Measurements from ENCODE around the gene CYP21A2. TPM values are rescaled to one million over a fixed set of nuclear protein-coding genes. Genes with fewer than 3 reads are reported as not detected.
"Not testable (repeated sequence)": the region's sequence is repeated elsewhere in the genome, so short reads cannot be mapped to it uniquely, and the experiment has no call there.

Gene CYP21A2
- total RNA-seq, 2 donors from 2014 or later, result 0.32 to 0.49 TPM

DNA sequence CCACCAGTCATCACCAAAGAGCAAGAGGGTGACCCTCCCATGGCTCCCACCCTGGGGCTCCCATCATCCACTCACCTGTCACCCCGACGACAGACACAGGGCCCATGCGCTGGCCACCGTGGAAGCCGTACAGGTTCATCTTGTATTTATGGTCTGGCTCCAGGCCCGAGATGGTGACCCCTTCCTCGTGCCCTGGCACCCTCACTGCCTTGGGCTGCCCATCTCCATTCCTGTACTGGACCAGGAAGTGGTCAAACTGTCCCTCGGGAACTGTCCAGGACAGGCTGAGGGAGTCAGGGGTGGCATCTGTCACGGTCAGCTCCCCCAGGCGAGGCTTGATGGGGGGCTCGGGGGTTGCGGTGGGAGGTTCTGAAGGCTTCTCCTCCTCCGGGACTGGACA is 30.1 kb downstream of the CYP21A2 start:
- ATAC-seq; DNase-seq (ENCODE audit: low spot score in 2 of 2); H3K9me3 Mint-ChIP-seq; H3K27ac Mint-ChIP-seq; H3K36me3 Mint-ChIP-seq: not testable (repeated sequence)

DNA sequence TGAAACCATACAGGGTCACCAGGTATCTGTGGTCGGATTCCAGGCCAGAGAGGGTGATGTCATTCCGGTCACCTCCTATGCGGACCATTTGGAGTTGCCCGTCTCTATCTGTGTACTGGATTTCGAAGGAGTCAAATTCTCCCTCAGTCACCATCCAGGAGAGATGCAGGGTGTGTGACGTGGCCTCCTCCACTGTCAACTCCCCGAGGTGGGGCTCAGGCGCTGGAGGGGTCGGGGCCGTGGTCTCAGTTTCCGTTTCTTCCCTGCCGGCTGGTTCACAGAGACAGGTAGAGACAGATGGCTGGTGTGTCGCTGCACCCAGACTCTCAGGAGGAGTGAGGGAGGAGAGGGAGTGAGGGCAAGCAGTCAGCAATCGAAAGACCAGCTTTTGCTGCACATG is 30.7 kb downstream of the CYP21A2 start:
- ATAC-seq (no peak), DNase-seq (ENCODE audit: low spot score in 2 of 2) (no peak)
- Mint-ChIP-seq H3K9me3 (no peaks in the 10 kb centered on the region), H3K36me3 (no peaks in the 10 kb centered on the region), H3K27ac (no peak overlapping the region)

DNA sequence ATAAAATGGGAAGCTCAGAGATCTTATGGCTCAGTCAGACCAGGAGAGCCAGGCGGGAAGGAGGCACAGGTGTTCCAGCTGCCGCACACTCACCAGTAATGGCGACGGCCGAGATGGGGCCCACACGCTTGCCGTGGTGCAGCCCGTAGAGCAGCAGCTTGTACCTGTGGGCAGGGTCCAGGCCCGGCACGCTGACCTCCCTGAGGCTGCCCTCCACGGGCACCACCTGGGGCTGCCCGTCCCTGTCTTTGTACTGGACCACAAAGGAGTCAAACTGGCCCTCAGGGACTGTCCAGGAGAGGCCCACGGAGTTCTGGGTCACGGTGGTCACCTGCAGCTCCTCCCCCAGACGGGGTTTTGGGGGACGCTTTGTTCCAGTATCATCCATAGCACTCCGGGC is 31.2 kb downstream of the CYP21A2 start:
- no peaks in the 10 kb centered on the region for H3K36me3 Mint-ChIP-seq
- DNase-seq (ENCODE audit: low spot score in 2 of 2), result no peak
- no peak for ATAC-seq
- H3K9me3 Mint-ChIP-seq, result no peaks in the 10 kb centered on the region
- no peak overlapping the region for H3K27ac Mint-ChIP-seq

DNA sequence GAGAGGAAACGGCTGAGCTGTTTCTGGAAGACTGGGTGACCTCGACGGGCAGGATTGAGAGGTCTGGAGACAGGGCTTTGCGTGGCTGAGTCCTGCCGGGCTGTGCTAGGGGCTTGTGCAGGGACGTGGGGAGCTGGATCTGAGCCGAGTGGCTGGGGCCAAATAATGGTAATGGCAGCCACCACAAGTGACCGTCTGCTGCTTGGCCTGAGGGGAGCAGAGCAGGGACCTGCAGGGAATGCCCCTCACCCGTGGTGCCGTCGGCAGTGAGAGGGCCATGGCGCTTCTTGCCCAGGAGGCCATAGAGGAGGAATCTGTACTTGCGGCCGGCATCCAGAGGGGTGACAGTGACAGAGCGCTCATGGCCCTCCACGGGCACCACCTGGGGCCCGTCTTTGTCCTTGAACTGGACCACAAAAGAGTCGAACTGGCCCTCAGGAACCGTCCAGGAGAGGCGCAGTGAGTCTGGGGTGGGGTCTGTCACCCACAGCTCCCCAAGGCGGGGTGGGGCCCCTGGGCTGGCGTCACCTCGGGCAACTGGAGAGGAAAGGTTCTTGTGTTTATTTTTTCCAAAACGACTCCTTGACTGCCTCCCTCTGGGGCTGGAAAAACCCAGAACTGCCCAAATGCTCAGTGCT is 31.8 kb downstream of the CYP21A2 start:
- no peak for DNase-seq (ENCODE audit: low spot score in 2 of 2)
- Mint-ChIP-seq H3K36me3 (no peaks in the 10 kb centered on the region), H3K9me3 (no peaks in the 10 kb centered on the region), H3K27ac (no peak overlapping the region)
- ATAC-seq, result no peak

DNA sequence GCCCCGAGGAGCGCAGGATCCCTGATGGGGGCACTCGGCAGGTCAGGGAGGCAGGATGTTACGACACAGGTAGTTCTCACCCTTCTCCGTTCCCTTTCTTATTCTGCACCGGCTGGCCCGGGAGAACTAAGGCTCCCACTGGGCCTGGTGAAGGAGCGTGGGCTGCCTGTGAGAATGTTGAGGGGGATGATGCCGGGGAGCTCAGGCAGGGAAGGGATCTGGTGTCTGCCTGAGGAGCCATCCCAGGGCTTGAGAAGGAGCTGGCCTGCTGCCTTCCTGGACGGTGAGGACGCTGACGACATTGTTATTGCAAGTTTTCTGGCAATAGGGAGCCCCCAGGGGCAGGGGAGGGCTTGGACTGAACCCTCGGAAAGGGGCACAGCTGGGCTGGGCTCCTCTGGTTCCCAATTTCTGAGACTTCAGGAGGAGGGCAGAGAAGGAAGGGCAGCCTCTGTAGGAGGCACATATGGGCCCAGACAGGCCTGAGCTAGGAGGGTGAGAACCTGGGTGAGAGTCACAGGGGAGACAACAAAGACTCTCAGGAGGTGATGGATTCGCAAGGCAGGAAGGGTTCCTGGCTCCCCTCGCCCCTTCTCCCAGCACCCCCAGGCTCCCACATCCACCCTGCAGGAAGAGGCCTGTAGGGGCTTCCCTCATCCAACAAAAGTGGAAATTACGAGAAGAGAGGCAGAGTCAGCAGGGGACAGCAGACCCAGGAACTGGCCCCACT is 32.8 kb downstream of the CYP21A2 start:
- Mint-ChIP-seq H3K9me3 (no peaks in the 10 kb centered on the region), H3K27ac (no peak overlapping the region), H3K36me3 (no peaks in the 10 kb centered on the region)
- no peak for ATAC-seq
- no peak for DNase-seq (ENCODE audit: low spot score in 2 of 2)

DNA sequence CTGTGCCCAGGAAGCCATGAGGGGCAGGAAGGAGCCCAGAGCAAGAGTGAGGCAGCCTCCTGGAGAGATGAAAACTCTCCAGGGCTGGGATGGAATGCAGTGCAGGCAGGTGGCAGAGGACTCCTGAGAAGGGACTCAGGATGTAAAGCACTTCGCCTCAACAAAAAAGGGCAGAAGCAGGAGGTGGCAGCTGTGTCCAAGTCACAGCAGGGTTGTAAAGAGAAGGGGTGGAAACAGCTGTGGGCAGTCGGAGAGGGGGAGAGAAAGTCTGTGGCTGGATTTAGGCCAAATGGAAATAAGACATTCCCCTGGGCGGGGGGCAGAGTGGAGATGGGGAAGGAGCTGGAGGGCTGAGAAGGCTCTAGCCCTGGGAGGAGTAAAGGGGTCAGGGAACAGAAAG is 34.9 kb downstream of the CYP21A2 start:
- Mint-ChIP-seq H3K27ac (peak overlapping the region; percentile 5 to 66), H3K36me3 (no peaks in the 10 kb centered on the region), H3K9me3 (no peaks in the 10 kb centered on the region)
- no peak for ATAC-seq
- DNase-seq (ENCODE audit: low spot score in 2 of 2), result no peak

DNA sequence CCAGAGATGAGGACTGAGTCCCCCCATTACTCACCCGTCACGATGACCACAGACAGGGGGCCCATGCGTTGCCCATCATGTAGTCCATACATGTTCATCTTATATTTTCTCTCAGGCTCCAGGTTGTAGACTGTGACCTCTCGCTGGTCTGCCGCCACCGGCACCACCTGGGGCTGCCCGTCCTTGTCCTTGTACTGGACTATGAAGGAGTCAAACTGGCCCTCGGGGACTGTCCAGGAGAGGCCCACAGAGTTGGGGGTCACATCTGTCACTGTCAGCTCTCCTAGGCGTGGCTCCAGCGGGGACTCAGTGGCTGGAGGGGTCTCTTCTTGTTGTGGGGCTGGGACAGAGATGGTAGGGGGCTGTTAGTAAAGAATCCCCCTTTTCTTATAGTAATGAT is 35.4 kb downstream of the CYP21A2 start:
- DNase-seq (ENCODE audit: low spot score in 2 of 2) (no peak), ATAC-seq (no peak)
- Mint-ChIP-seq H3K9me3 (no peaks in the 10 kb centered on the region), H3K36me3 (no peaks in the 10 kb centered on the region), H3K27ac (no peak overlapping the region)

DNA sequence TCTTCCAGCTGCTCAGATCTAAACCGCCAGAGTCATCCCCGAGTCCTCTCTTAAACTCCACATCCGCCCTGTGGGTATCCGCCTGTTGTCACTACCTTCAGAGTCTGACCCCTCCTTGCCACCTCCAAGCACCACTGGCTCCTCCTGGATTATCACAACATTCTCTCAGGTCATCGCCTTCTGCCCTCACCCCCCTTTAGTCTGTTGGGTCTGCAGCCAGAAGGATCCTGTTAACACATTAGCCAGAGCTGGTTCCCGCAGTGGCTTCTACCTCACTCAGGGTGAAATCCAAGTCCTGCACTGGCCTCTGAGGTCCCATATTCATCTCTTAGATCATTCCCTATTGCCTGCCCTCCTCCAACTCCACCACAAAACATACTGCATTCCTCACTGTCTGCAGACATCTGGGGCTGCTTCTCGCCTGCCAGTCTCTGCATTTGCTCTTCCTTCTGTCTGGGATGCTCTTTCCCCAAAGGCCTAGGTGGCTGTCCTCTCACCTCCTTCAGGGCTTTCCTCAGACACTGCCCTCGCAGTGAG is 36.8 kb downstream of the CYP21A2 start:
- no peaks in the 10 kb centered on the region for H3K36me3 Mint-ChIP-seq
- DNase-seq (ENCODE audit: low spot score in 2 of 2) (no peak), ATAC-seq (no peak)
- H3K9me3 Mint-ChIP-seq, result no peaks in the 10 kb centered on the region
- H3K27ac Mint-ChIP-seq, result peak overlapping the region in 1 of 2 donors; percentile 26

DNA sequence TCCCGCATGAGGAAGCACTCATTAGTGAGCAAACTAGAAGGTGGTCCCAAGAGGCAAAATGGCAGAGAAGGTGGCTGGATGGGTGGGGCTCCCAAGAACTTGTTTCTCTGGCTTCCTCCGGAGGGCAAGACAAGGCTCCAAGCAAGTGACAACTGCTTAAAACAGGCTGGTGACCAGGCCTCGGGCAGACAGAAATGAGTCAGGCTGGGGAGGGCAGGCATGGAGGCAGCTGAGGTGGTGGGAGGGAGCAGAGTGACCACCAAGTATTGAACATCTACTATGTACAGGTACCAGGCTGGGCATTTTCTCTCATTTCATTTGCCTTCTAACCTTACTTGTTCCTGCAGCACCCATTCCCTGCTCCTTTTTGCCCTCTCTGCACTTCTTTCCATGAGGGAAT is 37.6 kb downstream of the CYP21A2 start:
- H3K9me3 Mint-ChIP-seq, result no peaks in the 10 kb centered on the region
- H3K27ac Mint-ChIP-seq, result peak overlapping the region in 1 of 2 donors; percentile 50
- H3K36me3 Mint-ChIP-seq, result no peaks in the 10 kb centered on the region
- ATAC-seq (no peak), DNase-seq (ENCODE audit: low spot score in 2 of 2) (no peak)

DNA sequence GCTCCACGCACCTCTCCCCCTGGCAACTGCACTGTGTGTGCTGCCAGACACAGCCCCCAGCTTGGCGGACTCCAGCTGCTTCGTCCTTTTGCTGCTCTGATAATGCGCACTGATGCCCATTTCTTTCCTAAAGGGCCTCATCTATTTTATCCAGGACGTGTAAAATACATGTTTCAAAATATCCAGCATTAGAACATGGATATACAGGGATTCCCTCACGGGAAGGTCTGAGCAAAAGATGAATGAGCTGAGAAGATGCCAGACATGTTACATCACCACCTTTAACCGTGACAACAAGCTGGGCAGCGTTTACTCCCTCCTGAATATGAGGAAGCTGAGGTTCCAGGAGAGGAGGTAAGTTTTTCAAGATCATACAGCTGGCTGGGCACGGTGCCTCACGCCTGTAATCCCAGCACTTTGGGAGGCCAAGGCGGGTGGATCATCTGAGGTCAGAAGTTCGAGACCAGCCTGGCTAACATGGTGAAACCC is 38.1 kb downstream of the CYP21A2 start:
- H3K36me3 Mint-ChIP-seq, result no peaks in the 10 kb centered on the region
- H3K27ac Mint-ChIP-seq, result peak overlapping the region in 1 of 2 donors; percentile 50
- ATAC-seq (no peak), DNase-seq (ENCODE audit: low spot score in 2 of 2) (no peak)
- H3K9me3 Mint-ChIP-seq, result no peaks in the 10 kb centered on the region

DNA sequence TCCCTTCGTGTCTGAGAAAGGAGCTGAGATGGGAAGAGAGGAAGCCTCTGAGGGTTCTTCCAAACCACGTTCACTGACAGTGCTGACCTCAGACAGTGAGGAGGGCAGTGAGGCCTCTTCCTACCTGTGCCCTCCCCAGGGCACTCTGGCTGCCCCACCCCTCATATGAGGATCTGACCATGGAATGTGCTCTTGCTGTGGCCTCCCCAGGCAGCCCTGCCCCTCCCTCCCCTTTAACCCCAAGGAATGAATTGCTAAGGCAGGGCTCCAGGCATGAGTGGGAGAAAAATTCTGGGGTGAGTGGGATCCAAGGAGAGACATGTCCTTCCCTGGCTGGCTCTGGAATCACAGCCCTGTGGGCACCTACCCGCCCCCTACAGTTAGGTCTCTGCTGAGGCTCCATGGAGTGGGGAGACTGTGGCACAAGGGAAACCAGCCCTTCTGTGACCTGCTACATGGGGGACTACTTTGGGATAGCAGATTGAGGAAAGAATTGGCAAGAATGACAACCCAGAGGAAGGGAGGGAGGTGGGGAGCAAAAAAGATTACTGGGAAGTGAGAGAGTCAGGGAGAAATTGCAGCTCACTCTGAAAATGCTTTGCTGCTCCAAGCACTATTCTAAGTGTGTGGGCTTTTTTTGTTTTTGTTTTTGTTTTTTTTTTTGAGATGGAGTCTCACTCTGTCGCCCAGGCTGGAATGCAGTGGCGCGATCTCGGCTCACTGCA is 41.5 kb downstream of the CYP21A2 start:
- Mint-ChIP-seq H3K27ac (no peak overlapping the region), H3K36me3 (no peaks in the 10 kb centered on the region), H3K9me3 (no peaks in the 10 kb centered on the region)
- DNase-seq (ENCODE audit: low spot score in 2 of 2) (no peak), ATAC-seq (no peak)

DNA sequence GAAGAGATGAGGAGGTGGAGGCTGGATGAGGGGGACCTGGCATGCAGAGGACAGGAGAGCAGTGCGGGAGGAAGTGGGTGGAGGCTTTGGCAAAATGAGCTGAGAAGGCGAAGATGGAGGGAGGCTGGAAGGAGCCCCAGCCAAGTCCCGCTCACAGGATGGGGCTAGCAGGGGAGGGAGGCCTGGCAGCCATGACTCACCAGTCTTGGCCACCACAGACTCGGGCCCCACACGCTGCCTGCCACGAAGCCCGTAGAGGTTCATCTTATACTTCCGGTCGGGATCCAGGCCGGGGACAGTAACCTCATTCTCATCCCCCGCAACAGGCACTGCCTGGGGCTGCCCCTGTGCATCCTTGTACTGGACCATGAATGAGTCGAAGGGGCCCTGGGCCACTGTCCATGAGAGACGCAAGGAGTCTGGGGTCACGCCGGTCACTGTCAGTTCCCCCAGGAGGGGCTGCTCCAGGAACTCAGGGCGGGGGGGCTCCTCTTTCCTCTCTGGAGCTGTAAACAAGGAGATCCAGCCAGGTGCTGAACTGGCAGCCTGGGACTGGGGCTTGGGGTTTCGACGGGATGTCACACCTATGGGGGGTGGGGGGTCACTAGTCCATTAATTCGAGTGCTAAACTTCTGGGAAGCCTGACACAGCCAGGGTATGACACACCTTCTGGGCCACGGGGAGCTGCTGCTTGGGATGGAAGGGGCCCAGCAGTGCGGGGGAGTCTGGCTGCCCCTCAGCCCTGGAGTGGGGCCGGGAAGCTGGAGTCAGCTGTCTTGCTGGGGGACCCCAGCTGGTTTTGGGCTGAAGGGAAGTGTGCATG is 43.2 kb downstream of the CYP21A2 start:
- Mint-ChIP-seq H3K9me3 (no peaks in the 10 kb centered on the region), H3K36me3 (no peaks in the 10 kb centered on the region), H3K27ac (peak overlapping the region in 1 of 2 donors; percentile 22)
- DNase-seq (ENCODE audit: low spot score in 2 of 2) (no peak), ATAC-seq (peak in 1 of 2 donors; percentile 28)

DNA sequence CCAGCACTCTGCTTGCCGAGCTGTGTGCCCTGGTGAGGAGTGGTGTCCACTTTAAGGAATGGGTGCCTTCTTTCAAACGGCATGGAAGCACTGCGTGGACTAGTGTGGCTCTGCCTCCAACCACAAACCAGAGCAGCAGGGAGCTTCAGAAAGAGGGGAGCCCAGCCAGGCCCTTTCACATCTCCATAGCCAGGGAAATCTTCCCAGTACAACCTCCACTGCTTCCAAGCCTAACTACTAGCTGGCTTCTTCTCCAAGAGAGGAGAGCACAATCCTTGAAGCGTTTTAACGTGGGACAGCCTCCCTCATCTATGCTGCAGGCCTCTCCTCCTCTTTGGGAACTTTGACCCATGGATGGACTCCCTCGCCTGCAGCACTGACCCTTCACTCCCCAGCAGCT is 44.3 kb downstream of the CYP21A2 start:
- ATAC-seq (no peak), DNase-seq (ENCODE audit: low spot score in 2 of 2) (no peak)
- no peaks in the 10 kb centered on the region for H3K36me3 Mint-ChIP-seq
- no peak overlapping the region for H3K27ac Mint-ChIP-seq
- H3K9me3 Mint-ChIP-seq, result no peaks in the 10 kb centered on the region

DNA sequence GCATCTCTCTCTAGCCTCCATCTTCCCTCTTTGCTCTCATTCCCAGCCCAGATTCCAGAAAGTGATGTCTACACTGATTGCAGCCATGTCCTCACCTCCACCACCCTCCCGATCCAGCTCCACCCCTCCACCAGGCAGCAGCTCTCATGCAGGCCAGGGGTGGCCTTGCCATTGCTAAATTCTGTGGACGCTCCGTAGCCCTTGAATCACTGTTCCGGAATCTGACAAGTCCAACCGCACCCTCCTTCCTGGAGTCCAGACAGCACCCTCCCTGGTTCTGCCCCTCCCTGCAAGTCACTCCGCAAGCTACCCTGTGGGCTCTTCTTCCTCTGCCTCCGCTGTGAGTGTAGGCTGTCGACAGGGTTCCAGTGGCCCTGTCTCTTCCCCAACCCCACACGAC is 44.7 kb downstream of the CYP21A2 start:
- Mint-ChIP-seq H3K9me3 (no peaks in the 10 kb centered on the region), H3K27ac (no peak overlapping the region), H3K36me3 (no peaks in the 10 kb centered on the region)
- DNase-seq (ENCODE audit: low spot score in 2 of 2) (no peak), ATAC-seq (no peak)

DNA sequence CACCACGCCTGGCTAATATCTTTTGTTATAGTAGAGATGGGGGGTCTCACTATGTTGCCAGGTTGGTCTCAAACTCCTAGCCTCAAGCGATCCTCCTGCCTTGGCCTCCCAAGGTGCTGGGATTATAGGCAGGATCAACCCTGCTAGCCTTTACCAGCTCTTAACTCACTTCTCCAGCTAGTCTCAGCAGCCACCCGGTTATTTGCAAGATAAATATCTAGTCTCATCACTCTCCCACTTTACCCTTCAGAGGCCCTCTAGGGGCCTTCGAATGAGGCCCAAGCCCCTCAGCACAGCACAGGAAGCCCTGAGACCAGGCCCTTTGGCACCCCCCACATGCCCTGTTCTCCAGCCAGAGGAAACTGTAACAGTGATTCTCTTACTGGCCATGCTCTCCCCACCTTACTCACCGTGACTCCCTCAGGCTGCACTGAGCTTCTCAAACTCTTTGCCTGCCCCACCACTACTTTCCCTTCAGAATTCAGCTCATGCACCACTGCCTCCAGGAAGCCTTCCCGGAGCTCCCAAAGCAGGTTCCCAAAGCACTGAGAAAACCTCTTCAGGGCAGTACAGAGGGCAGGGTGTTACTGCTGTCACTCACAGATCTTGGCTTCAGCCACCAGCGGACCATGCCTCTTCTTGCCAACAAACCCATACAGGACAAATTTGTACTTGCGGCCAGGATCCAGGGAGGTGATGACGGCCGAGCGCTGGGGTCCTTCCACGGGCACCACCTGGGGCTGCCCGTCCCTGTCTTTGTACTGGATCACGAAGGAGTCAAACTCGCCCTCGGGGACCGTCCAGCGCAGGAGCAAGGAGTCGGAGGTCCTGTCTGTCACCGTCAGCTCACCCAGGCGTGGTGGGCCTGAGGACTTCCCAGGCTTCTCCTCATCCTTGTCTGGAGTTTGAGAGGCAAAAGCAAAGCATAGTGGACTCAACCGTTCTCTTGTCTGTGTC is 45.9 kb downstream of the CYP21A2 start:
- Mint-ChIP-seq H3K27ac (no peak overlapping the region), H3K36me3 (no peaks in the 10 kb centered on the region), H3K9me3 (no peaks in the 10 kb centered on the region)
- DNase-seq (ENCODE audit: low spot score in 2 of 2) (no peak), ATAC-seq (no peak)

DNA sequence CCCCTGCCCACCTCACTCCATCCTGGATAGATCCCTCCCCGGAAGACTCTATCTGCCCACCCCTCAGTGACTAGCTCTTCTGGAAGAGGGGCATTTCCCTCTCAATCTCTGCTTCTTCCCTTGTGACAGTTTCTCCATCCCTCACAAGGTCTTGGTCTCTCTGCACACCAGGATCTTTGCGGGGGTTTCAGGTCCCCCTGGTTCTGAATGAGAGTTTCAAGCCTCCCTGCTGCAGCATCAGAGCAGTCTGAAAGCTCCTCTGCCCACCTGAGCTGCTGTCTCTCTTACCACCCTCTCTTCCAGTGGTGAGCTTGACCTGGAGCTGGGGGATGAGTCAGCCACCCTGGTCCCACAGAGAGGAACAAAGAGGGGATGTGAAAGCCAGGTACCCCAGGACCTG is 46.6 kb downstream of the CYP21A2 start:
- Mint-ChIP-seq H3K27ac (no peak overlapping the region), H3K36me3 (no peaks in the 10 kb centered on the region), H3K9me3 (no peaks in the 10 kb centered on the region)
- DNase-seq (ENCODE audit: low spot score in 2 of 2) (no peak), ATAC-seq (no peak)

Data from activated naive CD4-positive, alpha-beta T cell treated with anti-CD3 and anti-CD28 coated beads, Interleukin-2, amount 50 U/mL, for 72 hours (primary cell).